ENCODE measurements around the gene TEPSIN. TPM values are rescaled to one million over a fixed set of nuclear protein-coding genes. Genes with fewer than 3 reads are reported as not detected.

TEPSIN gene
- total RNA-seq, 1 donor from 2014 or later: 42.3 TPM

DNA sequence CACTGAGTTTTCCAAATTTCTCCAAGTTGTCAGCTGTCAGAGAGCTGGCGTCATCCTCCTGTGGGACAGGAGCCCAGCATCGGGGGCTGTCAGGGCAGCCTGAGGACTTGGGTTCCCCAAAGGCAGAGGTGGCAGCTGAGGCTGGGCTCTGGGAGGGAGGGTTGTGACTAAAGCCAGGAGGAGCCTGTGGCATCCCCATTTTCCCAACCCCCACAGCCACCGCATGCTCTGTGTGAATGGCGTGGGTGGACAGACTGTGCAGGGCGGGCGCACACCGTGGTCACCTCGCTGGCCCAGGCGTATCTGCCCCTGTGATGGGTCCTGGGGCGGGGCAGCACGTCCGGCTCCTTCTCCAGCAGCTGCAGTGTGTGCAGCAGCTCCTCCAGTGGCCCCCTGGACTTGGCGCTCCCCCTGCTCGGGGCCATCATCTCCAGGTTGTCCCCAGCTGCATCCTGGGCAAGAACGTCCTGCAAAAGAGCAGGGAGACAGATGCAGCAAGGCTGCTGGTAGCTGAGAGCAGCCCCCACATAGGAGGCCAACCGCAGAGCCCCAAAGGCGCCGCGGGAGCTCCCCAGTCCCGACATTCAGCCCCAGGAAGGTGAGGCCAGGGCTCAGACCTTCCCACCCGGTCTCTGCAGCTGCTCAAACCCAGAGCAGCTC, 40.9 kb downstream of the TEPSIN start:
- H3K36me3 Mint-ChIP-seq (ENCODE audit: unreplicated experiment): no peaks in the 10 kb centered on the region
- DNase-seq (ENCODE audit: extremely low spot score, unreplicated experiment): no peak
- no peaks in the 10 kb centered on the region for H3K4me1 Mint-ChIP-seq (ENCODE audit: unreplicated experiment)
- H3K4me3 Mint-ChIP-seq (ENCODE audit: unreplicated experiment): no peak overlapping the region
- TF ChIP-seq, protein P1, sequence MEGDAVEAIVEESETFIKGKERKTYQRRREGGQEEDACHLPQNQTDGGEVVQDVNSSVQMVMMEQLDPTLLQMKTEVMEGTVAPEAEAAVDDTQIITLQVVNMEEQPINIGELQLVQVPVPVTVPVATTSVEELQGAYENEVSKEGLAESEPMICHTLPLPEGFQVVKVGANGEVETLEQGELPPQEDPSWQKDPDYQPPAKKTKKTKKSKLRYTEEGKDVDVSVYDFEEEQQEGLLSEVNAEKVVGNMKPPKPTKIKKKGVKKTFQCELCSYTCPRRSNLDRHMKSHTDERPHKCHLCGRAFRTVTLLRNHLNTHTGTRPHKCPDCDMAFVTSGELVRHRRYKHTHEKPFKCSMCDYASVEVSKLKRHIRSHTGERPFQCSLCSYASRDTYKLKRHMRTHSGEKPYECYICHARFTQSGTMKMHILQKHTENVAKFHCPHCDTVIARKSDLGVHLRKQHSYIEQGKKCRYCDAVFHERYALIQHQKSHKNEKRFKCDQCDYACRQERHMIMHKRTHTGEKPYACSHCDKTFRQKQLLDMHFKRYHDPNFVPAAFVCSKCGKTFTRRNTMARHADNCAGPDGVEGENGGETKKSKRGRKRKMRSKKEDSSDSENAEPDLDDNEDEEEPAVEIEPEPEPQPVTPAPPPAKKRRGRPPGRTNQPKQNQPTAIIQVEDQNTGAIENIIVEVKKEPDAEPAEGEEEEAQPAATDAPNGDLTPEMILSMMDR (IDR thresholded peaks at IDR 0.05): no peak
- no peak overlapping the region for H3K27ac Mint-ChIP-seq (ENCODE audit: unreplicated experiment)
- no peaks in the 10 kb centered on the region for H3K27me3 Mint-ChIP-seq (ENCODE audit: unreplicated experiment)
- H3K9me3 Mint-ChIP-seq (ENCODE audit: unreplicated experiment): no peaks in the 10 kb centered on the region

DNA sequence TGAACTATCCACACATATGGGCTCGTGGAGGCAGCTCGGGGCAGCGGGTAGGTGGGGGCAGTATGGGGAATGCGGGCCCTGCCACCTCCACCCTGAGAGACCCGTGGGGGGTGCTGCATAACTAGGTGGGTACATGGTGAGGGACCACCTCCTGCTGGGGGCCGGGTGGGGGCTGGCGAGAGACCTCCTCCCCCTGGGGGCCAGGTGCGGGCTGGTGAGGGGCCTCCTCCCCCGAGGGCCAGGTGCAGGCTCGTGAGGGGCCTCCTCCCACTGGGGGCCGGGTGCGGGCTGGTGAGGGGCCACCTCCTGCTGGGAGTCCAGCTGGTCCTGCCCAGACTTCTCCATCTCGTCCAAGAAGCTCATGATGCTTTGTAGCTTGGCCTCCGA, 41.5 kb downstream of the TEPSIN start:
- no peak for DNase-seq (ENCODE audit: extremely low spot score, unreplicated experiment)
- TF ChIP-seq, protein P1 (IDR thresholded peaks at IDR 0.05): no peak
- Mint-ChIP-seq H3K36me3 (ENCODE audit: unreplicated experiment) (no peaks in the 10 kb centered on the region), H3K27me3 (ENCODE audit: unreplicated experiment) (no peaks in the 10 kb centered on the region), H3K27ac (ENCODE audit: unreplicated experiment) (no peak overlapping the region), H3K9me3 (ENCODE audit: unreplicated experiment) (no peaks in the 10 kb centered on the region), H3K4me3 (ENCODE audit: unreplicated experiment) (no peak overlapping the region), H3K4me1 (ENCODE audit: unreplicated experiment) (no peaks in the 10 kb centered on the region)

- H3K27ac Mint-ChIP-seq (ENCODE audit: unreplicated experiment): no peak overlapping the region
- TF ChIP-seq, protein P1 (IDR thresholded peaks at IDR 0.05): no peak
- no peaks in the 10 kb centered on the region for H3K36me3 Mint-ChIP-seq (ENCODE audit: unreplicated experiment)
- DNase-seq (ENCODE audit: extremely low spot score, unreplicated experiment): no peak
- no peaks in the 10 kb centered on the region for H3K27me3 Mint-ChIP-seq (ENCODE audit: unreplicated experiment)
- H3K4me3 Mint-ChIP-seq (ENCODE audit: unreplicated experiment): no peak overlapping the region
- H3K9me3 Mint-ChIP-seq (ENCODE audit: unreplicated experiment): no peaks in the 10 kb centered on the region
- H3K4me1 Mint-ChIP-seq (ENCODE audit: unreplicated experiment): no peaks in the 10 kb centered on the region
Observed at GRCh38 chr17:81196505-81197408, 42.1 kb downstream of the TEPSIN start.

- H3K27me3 Mint-ChIP-seq (ENCODE audit: unreplicated experiment): no peaks in the 10 kb centered on the region
- DNase-seq (ENCODE audit: extremely low spot score, unreplicated experiment): no peak
- no peaks in the 10 kb centered on the region for H3K9me3 Mint-ChIP-seq (ENCODE audit: unreplicated experiment)
- H3K27ac Mint-ChIP-seq (ENCODE audit: unreplicated experiment): no peak overlapping the region
- no peak overlapping the region for H3K4me3 Mint-ChIP-seq (ENCODE audit: unreplicated experiment)
- no peaks in the 10 kb centered on the region for H3K36me3 Mint-ChIP-seq (ENCODE audit: unreplicated experiment)
- H3K4me1 Mint-ChIP-seq (ENCODE audit: unreplicated experiment): no peaks in the 10 kb centered on the region
- TF ChIP-seq, protein P1 (IDR thresholded peaks at IDR 0.05): no peak
Observed at GRCh38 chr17:81195941-81196495, 42.8 kb downstream of the TEPSIN start.

All from osteocyte (in vitro differentiated cells).